ENCODE results near the gene FEZ2.

FEZ2 gene

GRCh38 chr2:36535099-36535498 is 62.9 kb downstream of the FEZ2 start:
- no peak for ATAC-seq
- Mint-ChIP-seq H3K4me3 (no peak overlapping the region), H3K4me1 (peaks cover 12% of the 10 kb centered on the region), H3K36me3 (no peaks in the 10 kb centered on the region), H3K27ac (no peak overlapping the region), H3K9me3 (peaks cover 4% of the 10 kb centered on the region), H3K27me3 (no peaks in the 10 kb centered on the region)

- H3K27me3 Mint-ChIP-seq: no peaks in the 10 kb centered on the region
- no peak overlapping the region for H3K27ac Mint-ChIP-seq
- ATAC-seq: no peak
- H3K4me1 Mint-ChIP-seq: peaks cover 12% of the 10 kb centered on the region
- peaks cover 4% of the 10 kb centered on the region for H3K9me3 Mint-ChIP-seq
- H3K4me3 Mint-ChIP-seq: no peak overlapping the region
- no peaks in the 10 kb centered on the region for H3K36me3 Mint-ChIP-seq
Measured at GRCh38 chr2:36534275-36534799, 63.6 kb downstream of the FEZ2 start.

- H3K4me3 Mint-ChIP-seq: no peak overlapping the region
- no peak overlapping the region for H3K27ac Mint-ChIP-seq
- ATAC-seq: peak; percentile 57
- peaks cover 12% of the 10 kb centered on the region for H3K4me1 Mint-ChIP-seq
- H3K36me3 Mint-ChIP-seq: no peaks in the 10 kb centered on the region
- no peaks in the 10 kb centered on the region for H3K27me3 Mint-ChIP-seq
- peaks cover 4% of the 10 kb centered on the region for H3K9me3 Mint-ChIP-seq
Measured at GRCh38 chr2:36530983-36531354, 67.0 kb downstream of the FEZ2 start.

GRCh38 chr2:36530178-36530982 is 67.6 kb downstream of the FEZ2 start:
- no peaks in the 10 kb centered on the region for H3K36me3 Mint-ChIP-seq
- H3K4me3 Mint-ChIP-seq: no peak overlapping the region
- H3K27ac Mint-ChIP-seq: no peak overlapping the region
- H3K27me3 Mint-ChIP-seq: no peaks in the 10 kb centered on the region
- peaks cover 12% of the 10 kb centered on the region for H3K4me1 Mint-ChIP-seq
- peaks cover 4% of the 10 kb centered on the region for H3K9me3 Mint-ChIP-seq
- ATAC-seq: peak; percentile 88

- Mint-ChIP-seq H3K27me3 (no peaks in the 10 kb centered on the region), H3K4me3 (no peak overlapping the region), H3K36me3 (no peaks in the 10 kb centered on the region), H3K9me3 (no peaks in the 10 kb centered on the region), H3K4me1 (peaks cover 12% of the 10 kb centered on the region), H3K27ac (no peak overlapping the region)
- ATAC-seq: no peak
Measured at GRCh38 chr2:36528766-36529392, 69.1 kb downstream of the FEZ2 start.

- Mint-ChIP-seq H3K27me3 (no peaks in the 10 kb centered on the region), H3K4me1 (peaks cover 12% of the 10 kb centered on the region), H3K4me3 (no peak overlapping the region), H3K27ac (no peak overlapping the region), H3K36me3 (no peaks in the 10 kb centered on the region), H3K9me3 (no peaks in the 10 kb centered on the region)
- ATAC-seq: no peak
Measured at GRCh38 chr2:36528274-36528673, 69.7 kb downstream of the FEZ2 start.

GRCh38 chr2:36526226-36526625 is 71.7 kb downstream of the FEZ2 start:
- Mint-ChIP-seq H3K27me3 (no peaks in the 10 kb centered on the region), H3K27ac (no peak overlapping the region), H3K4me1 (peaks cover 11% of the 10 kb centered on the region), H3K36me3 (no peaks in the 10 kb centered on the region), H3K4me3 (no peak overlapping the region), H3K9me3 (no peaks in the 10 kb centered on the region)
- no peak for ATAC-seq

GRCh38 chr2:36525245-36525644 is 72.7 kb downstream of the FEZ2 start:
- peaks cover 1% of the 10 kb centered on the region for H3K4me1 Mint-ChIP-seq
- H3K36me3 Mint-ChIP-seq: no peaks in the 10 kb centered on the region
- no peak overlapping the region for H3K4me3 Mint-ChIP-seq
- no peaks in the 10 kb centered on the region for H3K9me3 Mint-ChIP-seq
- no peak overlapping the region for H3K27ac Mint-ChIP-seq
- no peaks in the 10 kb centered on the region for H3K27me3 Mint-ChIP-seq
- no peak for ATAC-seq

- Mint-ChIP-seq H3K9me3 (no peaks in the 10 kb centered on the region), H3K27ac (no peak overlapping the region), H3K4me3 (no peak overlapping the region), H3K36me3 (no peaks in the 10 kb centered on the region), H3K27me3 (no peaks in the 10 kb centered on the region), H3K4me1 (no peaks in the 10 kb centered on the region)
- ATAC-seq: no peak
Measured at GRCh38 chr2:36523153-36523552, 74.8 kb downstream of the FEZ2 start.

- no peaks in the 10 kb centered on the region for H3K36me3 Mint-ChIP-seq
- no peak overlapping the region for H3K27ac Mint-ChIP-seq
- no peak overlapping the region for H3K4me3 Mint-ChIP-seq
- no peaks in the 10 kb centered on the region for H3K9me3 Mint-ChIP-seq
- no peaks in the 10 kb centered on the region for H3K27me3 Mint-ChIP-seq
- no peaks in the 10 kb centered on the region for H3K4me1 Mint-ChIP-seq
- no peak for ATAC-seq
Measured at GRCh38 chr2:36520431-36520830, 77.5 kb downstream of the FEZ2 start.

GRCh38 chr2:36516136-36516870 is 81.7 kb downstream of the FEZ2 start:
- no peak for ATAC-seq
- Mint-ChIP-seq H3K36me3 (no peaks in the 10 kb centered on the region), H3K27ac (no peak overlapping the region), H3K4me3 (no peak overlapping the region), H3K27me3 (no peaks in the 10 kb centered on the region), H3K4me1 (no peaks in the 10 kb centered on the region), H3K9me3 (no peaks in the 10 kb centered on the region)

- no peaks in the 10 kb centered on the region for H3K36me3 Mint-ChIP-seq
Measured at GRCh38 chr2:36515538-36515937, 82.4 kb downstream of the FEZ2 start.

GRCh38 chr2:36513661-36514060 is 84.3 kb downstream of the FEZ2 start:
- Mint-ChIP-seq H3K27me3 (no peaks in the 10 kb centered on the region), H3K36me3 (no peaks in the 10 kb centered on the region), H3K9me3 (no peaks in the 10 kb centered on the region), H3K4me3 (no peak overlapping the region), H3K4me1 (no peaks in the 10 kb centered on the region), H3K27ac (no peak overlapping the region)
- ATAC-seq: peak; percentile 14

More at GRCh38 chr2:36515538-36515937, 82.4 kb downstream of the FEZ2 start:
- Mint-ChIP-seq H3K27me3 (no peaks in the 10 kb centered on the region), H3K4me3 (no peak overlapping the region), H3K9me3 (no peaks in the 10 kb centered on the region), H3K27ac (no peak overlapping the region), H3K4me1 (no peaks in the 10 kb centered on the region)
- no peak for ATAC-seq

GRCh38 chr2:36512705-36513104 is 85.3 kb downstream of the FEZ2 start:
- ATAC-seq: no peak
- Mint-ChIP-seq H3K27ac (no peak overlapping the region), H3K27me3 (no peaks in the 10 kb centered on the region), H3K4me3 (no peak overlapping the region), H3K9me3 (no peaks in the 10 kb centered on the region), H3K4me1 (no peaks in the 10 kb centered on the region), H3K36me3 (no peaks in the 10 kb centered on the region)

- Mint-ChIP-seq H3K36me3 (no peaks in the 10 kb centered on the region), H3K9me3 (no peaks in the 10 kb centered on the region), H3K27me3 (no peaks in the 10 kb centered on the region), H3K27ac (no peak overlapping the region), H3K4me1 (no peaks in the 10 kb centered on the region), H3K4me3 (no peak overlapping the region)
- ATAC-seq: peak; percentile 53
Measured at GRCh38 chr2:36511858-36512603, 85.9 kb downstream of the FEZ2 start.

All from stimulated activated memory B cell treated with anti-CD40 and anti-IgM and Interleukin-4, amounts not matched to agents 10 μg/mL and 1 μg/mL and 100 μg/mL, for 72 hours (primary cell).